GM19467 (cell line): ENCODE measurements around the gene NFU1.
"Not testable (repeated sequence)": the region's sequence is repeated elsewhere in the genome, so short reads cannot be mapped to it uniquely, and the experiment has no call there.

Experiments used
- ATAC-seq: cut with Tn5 transposase; IDR thresholded peaks from one replicate; pipeline ENCODE4 v1.9.1; 2021; ENCODE audit warnings: mild to moderate bottlenecking, moderate library complexity; ENCODE audit not compliant: unreplicated experiment

NFU1 gene

DNA sequence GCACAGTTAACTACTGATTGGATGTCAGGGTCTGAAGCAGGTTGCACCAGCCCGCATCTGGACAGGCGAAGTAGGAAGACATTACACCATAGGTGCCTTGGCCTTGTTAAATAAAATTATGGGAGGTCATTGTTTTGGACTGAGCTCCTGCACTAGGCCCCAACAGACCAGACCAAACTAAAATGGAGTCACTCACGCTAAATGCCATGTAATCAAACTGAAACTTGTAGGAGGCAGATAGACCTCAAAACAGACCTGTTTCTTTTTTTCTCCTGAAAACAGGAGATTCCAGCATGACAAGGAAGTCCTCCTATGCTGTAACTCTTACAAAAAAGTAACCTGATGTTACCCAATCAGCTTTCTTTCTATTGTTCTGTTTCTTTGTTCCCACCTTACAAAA, 15.5 kb upstream of the NFU1 start:
- ATAC-seq: no peak

- ATAC-seq: no peak
Measured at GRCh38 chr2:69450735-69451416, 13.6 kb upstream of the NFU1 start.

GRCh38 chr2:69449906-69450305, 12.7 kb upstream of the NFU1 start:
- ATAC-seq: no peak

GRCh38 chr2:69443673-69444072, 6.4 kb upstream of the NFU1 start:
- ATAC-seq: not testable (repeated sequence)

- not testable (repeated sequence) for ATAC-seq
Measured at GRCh38 chr2:69439499-69439898, 2.3 kb upstream of the NFU1 start.

GRCh38 chr2:69438580-69438979, 1.3 kb upstream of the NFU1 start:
- no peak for ATAC-seq

GRCh38 chr2:69437751-69438154, 518 bp upstream of the NFU1 start:
- ATAC-seq: no peak

DNA sequence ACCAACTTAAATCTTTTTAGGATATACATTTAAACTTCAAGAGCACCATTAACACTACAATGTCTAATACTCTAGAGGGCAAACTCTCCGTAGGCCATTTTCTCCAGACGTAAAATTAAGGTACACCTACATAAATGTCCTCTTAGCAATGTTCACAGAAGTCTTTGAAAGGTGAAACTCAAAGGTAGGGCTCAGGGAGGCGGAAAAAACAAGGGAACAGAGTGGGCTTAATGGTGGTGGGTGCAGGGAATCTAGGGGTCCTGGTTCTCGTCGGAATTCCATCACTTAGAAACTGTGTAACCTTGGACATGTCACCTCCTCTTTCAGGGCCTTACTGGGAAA, 668 bp downstream of the NFU1 start:
- no peak for ATAC-seq

DNA sequence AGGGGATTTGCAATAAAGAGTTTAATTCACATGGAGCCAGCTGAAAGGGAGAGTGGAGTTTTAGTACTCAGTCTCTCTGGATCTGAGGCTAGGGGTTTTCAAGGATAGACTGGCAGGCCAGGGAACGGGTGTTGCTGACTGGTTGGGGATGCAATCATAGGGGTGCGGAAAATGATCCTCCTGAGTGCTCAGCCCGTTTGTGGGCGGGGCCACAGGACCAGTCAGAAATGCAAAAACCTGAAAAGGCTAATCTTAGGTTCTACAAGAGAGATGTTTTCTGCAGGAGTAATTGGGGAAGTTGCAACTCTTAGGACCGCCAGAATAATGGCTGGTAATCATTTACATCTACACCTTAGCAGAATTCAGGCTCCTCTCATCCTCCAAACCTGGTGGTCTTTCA, 2.5 kb downstream of the NFU1 start:
- ATAC-seq: no peak

GRCh38 chr2:69429491-69430183, 7.6 kb downstream of the NFU1 start:
- no peak for ATAC-seq

DNA sequence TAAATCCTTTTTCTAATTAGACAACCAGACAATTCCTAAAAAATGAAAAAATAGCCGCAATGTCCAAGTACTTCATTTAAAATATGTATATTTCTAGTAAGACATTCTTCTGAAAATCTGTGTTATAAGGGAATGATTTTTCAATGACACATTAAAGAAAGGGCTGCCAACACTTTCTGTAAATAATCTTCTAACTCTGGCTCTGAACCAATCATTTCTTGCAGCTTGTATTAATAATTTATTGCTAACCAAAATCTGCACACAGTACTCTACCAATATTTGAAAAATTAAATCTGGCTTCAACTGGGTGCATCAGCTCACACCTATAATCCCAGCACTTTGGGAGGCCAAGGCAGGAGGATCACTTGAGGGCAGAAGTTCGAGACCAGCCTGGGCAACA, 8.3 kb downstream of the NFU1 start:
- ATAC-seq: no peak

GRCh38 chr2:69424419-69424818, 12.8 kb downstream of the NFU1 start:
- ATAC-seq: no peak

DNA sequence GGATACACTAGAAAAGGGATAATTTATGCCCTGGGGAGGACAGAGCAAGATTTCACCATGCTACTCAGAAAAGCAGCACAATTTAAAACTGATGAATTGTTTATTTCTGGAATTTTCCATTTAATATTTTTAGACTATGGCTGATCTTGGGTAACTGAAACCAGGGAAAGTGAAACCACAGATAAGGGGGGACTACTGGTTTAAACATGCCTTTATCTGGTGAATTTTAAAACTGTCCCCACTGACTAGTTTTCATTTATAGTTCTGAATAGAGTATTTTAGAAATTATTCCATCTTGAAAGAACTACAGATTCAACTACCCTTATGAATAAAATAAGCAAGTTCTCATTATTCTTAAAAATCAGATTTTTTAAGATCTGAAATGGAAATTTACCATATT, 15.0 kb downstream of the NFU1 start:
- ATAC-seq: no peak

GRCh38 chr2:69419111-69419510, 18.1 kb downstream of the NFU1 start:
- ATAC-seq: not testable (repeated sequence)

DNA sequence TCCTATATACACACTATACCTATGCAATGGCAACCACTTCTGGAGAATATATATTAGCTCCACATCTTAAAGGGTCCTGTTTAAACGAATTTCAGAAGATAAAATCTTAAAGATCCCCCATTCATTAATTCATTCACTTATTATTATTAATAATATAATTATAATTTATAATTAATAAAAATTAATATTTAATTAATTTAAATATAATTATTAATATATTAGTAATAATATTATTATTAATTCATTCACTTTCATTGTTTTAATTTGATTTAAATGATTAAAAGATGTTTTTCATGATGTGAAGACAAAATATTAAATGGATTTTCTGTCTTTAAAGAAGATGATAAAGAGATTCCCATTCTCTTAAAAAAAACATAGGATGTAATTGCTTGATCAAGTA, 21.1 kb downstream of the NFU1 start:
- ATAC-seq: no peak

GRCh38 chr2:69411120-69411519, 26.1 kb downstream of the NFU1 start:
- no peak for ATAC-seq

GRCh38 chr2:69405306-69405705, 31.9 kb downstream of the NFU1 start:
- ATAC-seq: no peak

DNA sequence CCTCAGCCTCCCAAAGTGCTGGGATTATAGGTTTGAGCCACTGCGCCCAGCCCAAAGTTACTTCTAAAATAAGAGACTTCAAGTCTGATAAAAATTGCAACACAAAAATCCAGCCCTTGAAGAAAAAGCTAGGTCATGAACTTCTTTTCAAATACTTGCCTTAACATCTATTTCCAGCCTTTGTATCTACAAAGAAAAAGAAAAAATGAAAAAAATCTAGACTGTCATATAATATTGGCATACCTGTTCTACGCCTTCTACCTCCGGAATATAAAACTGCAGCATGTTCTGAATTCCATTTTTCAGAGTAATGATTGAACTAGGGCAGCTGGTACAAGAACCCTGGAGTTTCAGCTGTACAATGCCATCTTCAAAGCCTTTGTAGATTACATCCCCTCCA, 37.1 kb downstream of the NFU1 start:
- no peak for ATAC-seq

- ATAC-seq: no peak
Measured at GRCh38 chr2:69397234-69397633, 40.0 kb downstream of the NFU1 start.

DNA sequence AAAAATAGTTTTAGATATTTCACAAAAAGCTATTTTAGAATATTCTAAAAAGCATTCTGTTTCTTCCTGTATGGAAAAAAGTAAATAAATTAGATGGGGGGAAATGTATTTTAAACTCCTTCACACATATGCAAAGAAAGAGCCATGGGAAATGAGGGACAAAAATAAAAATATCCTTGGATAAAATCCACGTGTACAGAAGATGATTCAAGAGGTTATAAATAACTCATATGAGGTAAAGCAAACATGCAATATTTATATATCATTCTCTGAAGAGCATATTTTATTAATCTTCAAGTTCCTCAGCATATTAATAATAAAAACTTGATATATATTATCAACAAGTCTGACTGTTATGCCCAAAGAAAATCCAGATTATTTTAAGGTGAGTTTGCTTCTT, 41.4 kb downstream of the NFU1 start:
- ATAC-seq: no peak

- ATAC-seq: no peak
Measured at GRCh38 chr2:69393963-69394362, 43.3 kb downstream of the NFU1 start.

DNA sequence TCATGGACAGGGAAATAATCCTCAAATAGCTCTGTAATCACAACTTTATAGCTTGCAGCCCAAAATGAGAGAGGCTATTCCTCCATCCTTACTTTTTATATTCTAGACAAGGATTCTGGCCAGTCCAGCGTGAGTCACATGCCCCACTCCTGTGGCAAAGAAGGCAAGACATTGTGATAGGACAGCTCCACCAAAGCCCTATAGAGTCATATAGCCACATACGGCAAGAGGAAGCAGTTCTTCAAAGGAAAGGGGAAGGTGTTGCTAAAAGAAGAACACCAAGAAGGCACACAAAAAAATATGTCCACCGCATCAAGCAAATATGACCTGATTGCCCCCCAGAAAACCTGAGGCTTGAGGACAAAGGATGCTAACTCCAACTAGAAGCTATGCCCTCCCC, 46.8 kb downstream of the NFU1 start:
- no peak for ATAC-seq

DNA sequence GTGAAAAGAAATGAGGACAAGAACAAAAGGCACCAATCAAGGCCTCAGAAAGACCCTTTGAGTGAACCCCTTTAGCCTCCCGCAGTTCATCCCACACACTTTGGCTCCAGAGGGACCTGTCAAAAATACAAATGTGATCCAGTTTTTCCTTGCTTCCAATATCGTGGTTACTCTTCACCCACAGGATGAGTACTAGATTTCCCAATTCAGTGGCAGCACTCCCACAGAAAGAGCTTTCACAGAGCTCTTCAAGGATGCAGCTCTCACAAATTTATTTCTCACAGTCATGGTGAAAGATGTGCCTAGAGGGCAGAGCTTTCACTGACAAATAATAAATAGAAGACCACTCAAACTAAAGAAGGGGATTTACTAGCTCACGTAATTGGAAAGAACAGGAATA, 47.2 kb downstream of the NFU1 start:
- no peak for ATAC-seq
